ENCODE data around the gene RAB11FIP2.

The RAB11FIP2 gene

GRCh38 chr10:117980216-117980615, 66.5 kb downstream of the RAB11FIP2 start:
- DNase-seq: no peak

GRCh38 chr10:117972168-117972837, 74.4 kb downstream of the RAB11FIP2 start:
- DNase-seq: no peak

- DNase-seq: no peak
Observed at GRCh38 chr10:117970962-117971361, 75.8 kb downstream of the RAB11FIP2 start.

- no peak for DNase-seq
Observed at GRCh38 chr10:117969592-117969991, 77.1 kb downstream of the RAB11FIP2 start.

- DNase-seq: no peak
Observed at GRCh38 chr10:117968354-117969182, 78.2 kb downstream of the RAB11FIP2 start.

GRCh38 chr10:117967149-117967650, 79.5 kb downstream of the RAB11FIP2 start:
- DNase-seq: peak; percentile 91

GRCh38 chr10:117965984-117966383, 80.8 kb downstream of the RAB11FIP2 start:
- DNase-seq: no peak

GRCh38 chr10:117964536-117964935, 82.2 kb downstream of the RAB11FIP2 start:
- no peak for DNase-seq

- DNase-seq: no peak
Observed at GRCh38 chr10:117960345-117960935, 86.3 kb downstream of the RAB11FIP2 start.

GRCh38 chr10:117956972-117957371, 89.8 kb downstream of the RAB11FIP2 start:
- DNase-seq: no peak

GRCh38 chr10:117955176-117955575, 91.6 kb downstream of the RAB11FIP2 start:
- DNase-seq: no peak
